Adrenal gland (tissue), 5 donors: Measurements from ENCODE around the gene CATSPERB.

ENCODE experiments used
- CTCF ChIP-seq, 6 experiments: fragments of 450-650 bp in 4 of 6; fragments of 200-600 bp in 2 of 6; sonication (generic) in 1 of 6; IDR thresholded peaks; 1 replicate in 5 of 6; 2 replicates in 1 of 6; pipeline versions ENCODE4 v1.5.1 to v1.8.0; 2016 to 2021; ENCODE audit warnings: antibody characterized with exemption in 6 of 6, mild to moderate bottlenecking in 2 of 6, moderate library complexity in 1 of 6
- POLR2A ChIP-seq, 2 donors: fragments of 450-650 bp; IDR thresholded peaks; one replicate each; pipeline ENCODE4 v1.6.1; 2017; ENCODE audit warnings: antibody characterized with exemption in 2 of 2, mild to moderate bottlenecking in 2 of 2, moderate library complexity in 1 of 2
- donor health status: DM: no; HTN: no; CAD: no.

DNA sequence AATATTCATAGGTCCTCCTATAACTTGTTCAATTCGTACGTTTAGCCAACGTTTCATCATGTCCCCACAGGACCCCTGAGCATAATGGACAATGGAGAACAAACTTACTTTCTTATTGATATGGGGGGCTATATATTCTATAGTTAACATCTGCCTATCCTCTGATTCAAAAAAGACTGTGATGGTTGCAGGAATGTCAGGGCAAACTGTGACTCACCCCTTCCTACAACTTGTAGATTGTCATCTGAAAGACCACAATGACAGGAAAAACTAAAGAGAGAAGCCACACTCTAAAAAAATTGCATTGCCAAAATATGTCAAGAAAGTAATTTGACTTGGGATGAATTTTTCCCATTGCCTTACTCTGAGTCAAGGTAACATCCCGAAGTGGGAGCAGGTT is 50.8 kb downstream of the CATSPERB start:
- TF ChIP-seq CTCF (IDR thresholded peaks at IDR 0.05) (no peak), POLR2A (IDR thresholded peaks at IDR 0.05) (no peak)
